GM12878 (cell line): ENCODE results near the gene LMX1B. TPM values are rescaled to one million over a fixed set of nuclear protein-coding genes. Genes with fewer than 3 reads are reported as not detected.
"Not testable (repeated sequence)": the region's sequence is repeated elsewhere in the genome, so short reads cannot be mapped to it uniquely, and the experiment has no call there.

Experiments used
- ATAC-seq: fragments of 200-7000 bp; cut with Tn5 transposase; 3 replicates; pipeline ENCODE4 v1.9.1; 2020; ENCODE audit warnings: mild to moderate bottlenecking, moderate library complexity
- BruUV-seq: library from RNA; stranded (reverse); fragments of 400-500 nt; replicated peaks from 2 replicates; lab custom pipeline; 2021; lab: Mats Ljungman, UMichigan
- CTCF ChIA-PET: fragments of 300-600 bp; sonication (Branson Sonifier 250); formaldehyde crosslinking; extraction: SDS; loops from one replicate; lab custom pipeline; 2021; ENCODE audit warnings: inconsistent platforms; lab: Yijun Ruan, JAX
- POLR2A ChIA-PET: fragments of 350-600 bp; formaldehyde crosslinking; extraction: SDS; loops from one replicate; lab custom pipeline; 2021; ENCODE audit warnings: inconsistent platforms; lab: Charles Lee
- RAD21 ChIA-PET: fragments of 300-600 bp; sonication (Branson Sonifier 250); formaldehyde crosslinking; loops from one replicate; lab custom pipeline; 2023; ENCODE audit warnings: antibody characterized with exemption; ENCODE audit not compliant: unreplicated experiment; lab: Charles Lee
- SMC1A ChIA-PET: fragments of 300-600 bp; sonication (Branson Sonifier 250); formaldehyde crosslinking; loops from one replicate; lab custom pipeline; 2023; ENCODE audit not compliant: unreplicated experiment, uncharacterized antibody; lab: Charles Lee
- DNase-seq: peaks from one replicate; pipeline ENCODE4 v3.0.0-alpha.2; 2011; ENCODE audit warnings: low read depth, low spot score
- FAIRE-seq: peaks from 3 replicates; lab custom pipeline; 2011; peaks lifted over from hg19 to GRCh38; lab: Jason Lieb, UNC
- H2AFZ ChIP-seq: 2 replicates; pipeline ENCODE4 v1.6.0; 2011; ENCODE audit warnings: low read depth, low read length, control low read depth; ENCODE audit not compliant: control insufficient read depth
- H3K27ac ChIP-seq: 2 replicates; pipeline ENCODE4 v1.5.1; 2011; ENCODE audit warnings: control low read depth; ENCODE audit not compliant: control insufficient read depth, insufficient read depth
- H3K27me3 ChIP-seq, 2 experiments: replicated peaks in 1 of 2; 2 replicates each; pipeline versions ENCODE4 v1.6.0 to v1.6.1; 2011; ENCODE audit warnings: low read length in 1 of 2; ENCODE audit not compliant: control insufficient read depth in 2 of 2, insufficient read depth in 2 of 2
- H3K36me3 ChIP-seq, 2 experiments: 2 replicates each; pipeline ENCODE4 v1.5.1; 2011; ENCODE audit warnings: low read length in 1 of 2; ENCODE audit not compliant: control insufficient read depth in 2 of 2, insufficient read depth in 2 of 2
- H3K4me1 ChIP-seq: 2 replicates; pipeline ENCODE4 v1.6.1; 2011; ENCODE audit warnings: mild to moderate bottlenecking, low read length, moderate library complexity, mixed read lengths; ENCODE audit not compliant: control insufficient read depth, insufficient read depth
- H3K4me2 ChIP-seq: 2 replicates; pipeline ENCODE4 v1.6.0; 2011; ENCODE audit warnings: control low read depth; ENCODE audit not compliant: control insufficient read depth, insufficient read depth
- H3K4me3 ChIP-seq: fragments of 200-600 bp; sonication (generic); 2 replicates; pipeline ENCODE4 v1.5.1; 2016
- H3K79me2 ChIP-seq: 2 replicates; pipeline ENCODE4 v1.6.0; 2011; ENCODE audit warnings: low read length; ENCODE audit not compliant: control insufficient read depth, insufficient read depth
- H3K9ac ChIP-seq: 2 replicates; pipeline ENCODE4 v1.8.0; 2011; ENCODE audit warnings: low read length, control low read depth, mixed read lengths; ENCODE audit not compliant: control insufficient read depth, insufficient read depth
- H3K9me3 ChIP-seq: replicated peaks from 3 replicates; pipeline ENCODE4 v1.5.1; 2011; ENCODE audit warnings: mild to moderate bottlenecking, low read length; ENCODE audit not compliant: control insufficient read depth, insufficient read depth
- H4K20me1 ChIP-seq: 2 replicates; pipeline ENCODE4 v1.6.0; 2011; ENCODE audit not compliant: control insufficient read depth, insufficient read depth
- BCL3 ChIP-seq: IDR thresholded peaks from 2 replicates; pipeline ENCODE4 v1.6.1; 2011; ENCODE audit warnings: borderline replicate concordance, low read depth, mild to moderate bottlenecking, moderate library complexity, low read length; ENCODE audit not compliant: insufficient read depth, poor library complexity, severe bottlenecking
- DPF2 ChIP-seq: fragments of 450-650 bp; IDR thresholded peaks from 2 replicates; pipeline ENCODE4 v1.6.1; 2017; ENCODE audit warnings: mild to moderate bottlenecking
- KDM1A ChIP-seq: fragments of 200-600 bp; sonication (generic); IDR thresholded peaks from 2 replicates; pipeline ENCODE4 v1.6.1; 2016; ENCODE audit warnings: borderline replicate concordance
- MEF2B ChIP-seq: fragments of 450-650 bp; IDR thresholded peaks from 2 replicates; pipeline ENCODE4 v1.6.1; 2018; ENCODE audit warnings: mild to moderate bottlenecking, moderate library complexity; ENCODE audit not compliant: partially characterized antibody, poor library complexity, severe bottlenecking
- WGBS: methylation state at CpG from one replicate; pipeline ENCODE4 v1.1.6; 2016; ENCODE audit warnings: low lambda C conversion rate; ENCODE audit not compliant: insufficient replicate concordance, insufficient coverage; ENCODE audit errors: missing lambda C conversion rate; 5-methylcytosine and 5-hydroxymethylcytosine counted together
- in situ Hi-C: fragments of 300-500 bp; cut with MboI; formaldehyde crosslinking; loops from 9 replicates; pipeline ENCODE4 v1.14.3; 2018; ENCODE audit warnings: mixed read lengths
- intact Hi-C: fragments of 100-400 bp; cut with micrococcal nuclease; formaldehyde crosslinking; loops from one replicate; pipeline ENCODE4 v1.14.2; 2022; ENCODE audit not compliant: unreplicated experiment
- polyA plus RNA-seq, 11 experiments: library from polyadenylated mRNA; depleted of rRNA in 4 of 11; unstranded in 6 of 11; stranded (reverse) in 5 of 11; fragments of >200 nt; fragmentation: Nextera tagmentation in 4 of 11; fragmentation: Illumina TruSeq in 1 of 11; extraction: Ambion mirVana in 4 of 11; extraction: Trizol in 1 of 11; gene quantifications; 1 replicate in 1 of 11; 2 replicates in 10 of 11; pipeline versions ENCODE4 v1.2.1 to v1.2.3, GENCODE V29; 2011 to 2016; ENCODE audit warnings: inconsistent platforms in 2 of 11, missing spikeins in 2 of 11, low read depth in 1 of 11
- total RNA-seq, 4 experiments: library from RNA; depleted of rRNA in 3 of 4; stranded (reverse); fragments of >200 nt in 3 of 4; fragmentation: Illumina TruSeq in 1 of 4; extraction: Trizol in 1 of 4; gene quantifications; 2 replicates each; pipeline versions ENCODE4 v1.2.1 to v1.2.3, GENCODE V29; 2013 to 2021

The LMX1B gene
- total and polyA plus RNA-seq, 10 of the 15 experiments (the other 5 are each of a cell fraction or from before 2014, with no cell fraction given) = not detected

DNA sequence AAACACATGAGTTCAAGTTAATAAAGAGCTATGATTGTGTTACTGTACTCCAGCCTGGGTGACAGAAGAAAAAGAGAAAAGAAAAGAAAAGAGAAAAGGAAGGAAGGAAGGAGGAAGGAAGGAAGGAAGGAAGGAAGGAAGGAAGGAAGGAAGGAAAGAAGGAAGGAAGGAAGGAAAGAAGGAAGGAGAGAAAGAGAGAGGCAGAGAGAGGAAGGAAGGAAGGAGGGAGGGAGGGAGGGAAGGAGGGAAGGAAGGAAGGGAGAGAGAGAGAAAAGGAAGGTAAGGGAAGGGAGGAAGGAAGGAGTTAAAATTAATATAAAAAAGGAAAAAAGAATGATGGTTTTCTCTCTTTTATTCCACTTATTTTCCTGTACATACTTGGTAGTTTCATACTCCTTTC, 101.7 kb downstream of the LMX1B start (continued):
- TF ChIP-seq BCL3 (no peak), DPF2 (no peak), KDM1A (no peak), MEF2B (no peak)

- H3K27me3 ChIP-seq, H3K79me2 ChIP-seq, H3K9me3 ChIP-seq, H3K4me3 ChIP-seq, H3K4me2 ChIP-seq, POLR2A ChIA-PET, intact Hi-C loops, FAIRE-seq, in situ Hi-C loops, SMC1A ChIA-PET, H3K36me3 ChIP-seq, H4K20me1 ChIP-seq, BruUV-seq, H3K9ac ChIP-seq, DNase-seq, RAD21 ChIA-PET, H2AFZ ChIP-seq, ATAC-seq, H3K27ac ChIP-seq: not testable (repeated sequence)
- WGBS = 65% methylated on average over 5 of the region's 5 CpGs
- peaks cover 17% of the 10 kb centered on the region for H3K4me1 ChIP-seq
- CTCF ChIA-PET = interaction anchor here (4.9 kb wide), 1 partner anchor 12 kb away, joined by 41 read pairs; no protein-coding TSS in a partner anchor
Observed at GRCh38 chr9:126717441-126717840, 103.7 kb downstream of the LMX1B start.
